HEK293 (cell line): ENCODE data around the gene TBC1D22A.

Source experiments
- CTCF ChIA-PET: fragments of 350-600 bp; formaldehyde crosslinking; extraction: SDS; loops from one replicate; lab custom pipeline; 2021; ENCODE audit warnings: antibody characterized with exemption; lab: Yijun Ruan, JAX
- POLR2A ChIA-PET: fragments of 300-600 bp; formaldehyde crosslinking; extraction: SDS; loops from one replicate; lab custom pipeline; 2020; ENCODE audit warnings: antibody characterized with exemption, inconsistent platforms; lab: Yijun Ruan, JAX
- H3K27ac ChIP-seq: fragments of 200-500 bp; sonication (Bioruptor generic); 2 replicates; pipeline ENCODE4 v1.5.1; 2014; ENCODE audit warnings: low read depth, low read length, control low read depth, inconsistent platforms; ENCODE audit errors: extremely low read depth
- H3K36me3 ChIP-seq, 2 experiments: fragments of 200-500 bp in 1 of 2; sonication (Bioruptor generic) in 1 of 2; 1 replicate in 1 of 2; 2 replicates in 1 of 2; pipeline ENCODE4 v1.5.1; 2014 to 2017; ENCODE audit warnings: inconsistent platforms in 2 of 2, low read length in 2 of 2; ENCODE audit not compliant: control insufficient read depth in 2 of 2, insufficient read depth in 1 of 2
- H3K4me1 ChIP-seq: fragments of 200-500 bp; sonication (Bioruptor generic); 2 replicates; pipeline ENCODE4 v1.5.1; 2014; ENCODE audit warnings: mild to moderate bottlenecking, low read length, inconsistent platforms; ENCODE audit not compliant: control insufficient read depth, insufficient read depth
- H3K4me3 ChIP-seq: 2 replicates; pipeline ENCODE4 v1.5.1; 2011; ENCODE audit warnings: low read depth, mild to moderate bottlenecking, control low read depth, low read length, moderate library complexity
- H3K9me3 ChIP-seq: fragments of 200-500 bp; sonication (Bioruptor generic); 2 replicates; pipeline ENCODE4 v1.5.1; 2014; ENCODE audit warnings: low read depth, low read length, inconsistent platforms; ENCODE audit not compliant: control insufficient read depth, insufficient read depth
- BCL11B ChIP-seq: fragments of 450-650 bp; formaldehyde crosslinking; IDR thresholded peaks from 2 replicates; pipeline ENCODE4 v1.5.1; 2016; ENCODE audit warnings: low read depth, missing biosample characterization, missing genetic modification characterization
- ELK4 ChIP-seq: IDR thresholded peaks from 2 replicates; pipeline ENCODE4 v1.6.1; 2011; ENCODE audit warnings: mild to moderate bottlenecking, low read depth, low read length, borderline replicate concordance
- HOXD13 ChIP-seq: sonication (generic); formaldehyde crosslinking; IDR thresholded peaks from 2 replicates; pipeline ENCODE4 v1.8.0; 2022; ENCODE audit warnings: missing genetic modification reagents, borderline replicate concordance
- MYNN ChIP-seq: fragments of 450-650 bp; formaldehyde crosslinking; IDR thresholded peaks from 2 replicates; pipeline ENCODE4 v1.5.1; 2016; ENCODE audit warnings: missing biosample characterization, missing genetic modification characterization, borderline replicate concordance
- SALL2 ChIP-seq: fragments of 450-650 bp; formaldehyde crosslinking; IDR thresholded peaks from 2 replicates; pipeline ENCODE4 v1.5.0; 2017; ENCODE audit warnings: missing biosample characterization, mild to moderate bottlenecking, missing genetic modification characterization, borderline replicate concordance
- SCRT2 ChIP-seq: fragments of 450-650 bp; formaldehyde crosslinking; IDR thresholded peaks from 2 replicates; pipeline ENCODE4 v1.5.1; 2016; ENCODE audit warnings: missing biosample characterization, missing genetic modification characterization
- ZBTB17 ChIP-seq: fragments of 450-650 bp; formaldehyde crosslinking; IDR thresholded peaks from 2 replicates; pipeline ENCODE4 v1.5.1; 2016; ENCODE audit warnings: missing biosample characterization, missing genetic modification characterization
- ZNF133 ChIP-seq: fragments of 450-650 bp; formaldehyde crosslinking; IDR thresholded peaks from 2 replicates; pipeline ENCODE4 v1.5.1; 2016; ENCODE audit warnings: missing biosample characterization, missing genetic modification characterization
- ZNF138 ChIP-seq: fragments of 450-650 bp; formaldehyde crosslinking; IDR thresholded peaks from 2 replicates; pipeline ENCODE4 v1.5.1; 2016; ENCODE audit warnings: missing biosample characterization, missing genetic modification characterization, borderline replicate concordance
- ZNF174 ChIP-seq: fragments of 450-650 bp; formaldehyde crosslinking; IDR thresholded peaks from 2 replicates; pipeline ENCODE4 v1.5.0; 2017; ENCODE audit warnings: missing biosample characterization, mild to moderate bottlenecking, missing genetic modification characterization
- ZNF18 ChIP-seq: fragments of 450-650 bp; formaldehyde crosslinking; IDR thresholded peaks from 2 replicates; pipeline ENCODE4 v1.5.1; 2016; ENCODE audit warnings: missing biosample characterization, missing genetic modification characterization
- ZNF221 ChIP-seq: fragments of 450-650 bp; formaldehyde crosslinking; IDR thresholded peaks from 2 replicates; pipeline ENCODE4 v1.5.1; 2017; ENCODE audit warnings: missing biosample characterization, missing genetic modification characterization, borderline replicate concordance
- ZNF24 ChIP-seq: fragments of 450-650 bp; formaldehyde crosslinking; IDR thresholded peaks from 2 replicates; pipeline ENCODE4 v1.5.1; 2016; ENCODE audit warnings: missing biosample characterization, missing genetic modification characterization
- ZNF248 ChIP-seq: fragments of 450-650 bp; formaldehyde crosslinking; IDR thresholded peaks from 2 replicates; pipeline ENCODE4 v1.5.1; 2017; ENCODE audit warnings: missing biosample characterization, missing genetic modification characterization
- ZNF274 ChIP-seq, 2 experiments: fragments of 200-500 bp in 1 of 2; fragments of 450-650 bp in 1 of 2; sonication (Bioruptor generic) in 1 of 2; formaldehyde crosslinking in 1 of 2; IDR thresholded peaks; 2 replicates each; pipeline versions ENCODE4 v1.5.1 to v1.6.1; 2014 to 2016; ENCODE audit warnings: borderline replicate concordance in 1 of 2, inconsistent platforms in 1 of 2, low read length in 1 of 2, missing biosample characterization in 1 of 2, missing genetic modification characterization in 1 of 2
- ZNF394 ChIP-seq: fragments of 450-650 bp; formaldehyde crosslinking; IDR thresholded peaks from 2 replicates; pipeline ENCODE4 v1.5.1; 2016; ENCODE audit warnings: missing biosample characterization, missing genetic modification characterization, mild to moderate bottlenecking, moderate library complexity, borderline replicate concordance
- ZNF48 ChIP-seq: fragments of 450-650 bp; formaldehyde crosslinking; IDR thresholded peaks from 2 replicates; pipeline ENCODE4 v1.5.1; 2016; ENCODE audit warnings: missing biosample characterization, missing genetic modification characterization
- ZNF548 ChIP-seq: fragments of 450-650 bp; formaldehyde crosslinking; IDR thresholded peaks from 2 replicates; pipeline ENCODE4 v1.5.1; 2016; ENCODE audit warnings: missing biosample characterization, missing genetic modification characterization
- ZNF571 ChIP-seq: fragments of 450-650 bp; formaldehyde crosslinking; IDR thresholded peaks from 2 replicates; pipeline ENCODE4 v1.5.0; 2017; ENCODE audit warnings: missing biosample characterization, missing genetic modification characterization
- ZNF621 ChIP-seq: fragments of 450-650 bp; formaldehyde crosslinking; IDR thresholded peaks from 2 replicates; pipeline ENCODE4 v1.5.1; 2017; ENCODE audit warnings: missing biosample characterization, missing genetic modification characterization
- ZNF624 ChIP-seq: fragments of 450-650 bp; formaldehyde crosslinking; IDR thresholded peaks from 2 replicates; pipeline ENCODE4 v1.5.1; 2017; ENCODE audit warnings: missing biosample characterization, missing genetic modification characterization
- ZNF645 ChIP-seq: fragments of 450-650 bp; formaldehyde crosslinking; IDR thresholded peaks from 2 replicates; pipeline ENCODE4; 2016; ENCODE audit warnings: missing biosample characterization, missing genetic modification characterization
- ZNF692 ChIP-seq: fragments of 450-650 bp; formaldehyde crosslinking; IDR thresholded peaks from 2 replicates; pipeline ENCODE4 v1.5.1; 2016; ENCODE audit warnings: missing biosample characterization, missing genetic modification characterization
- ZNF777 ChIP-seq: fragments of 450-650 bp; formaldehyde crosslinking; IDR thresholded peaks from 2 replicates; pipeline ENCODE4 v1.5.1; 2017; ENCODE audit warnings: missing biosample characterization, missing genetic modification characterization, borderline replicate concordance
- ZSCAN23 ChIP-seq: fragments of 450-650 bp; formaldehyde crosslinking; IDR thresholded peaks from 2 replicates; pipeline ENCODE4 v1.5.1; 2016; ENCODE audit warnings: missing biosample characterization, missing genetic modification characterization
- TF ChIP-seq, protein P1 (sequence below): fragments of 450-650 bp; formaldehyde crosslinking; IDR thresholded peaks from 2 replicates; pipeline ENCODE4 v1.5.1; 2016; ENCODE audit warnings: missing biosample characterization, missing genetic modification characterization

The TBC1D22A gene

GRCh38 chr22:46779651-46780050 is 17.2 kb downstream of the TBC1D22A start (continued):
- no peak for TF ChIP-seq ZNF621 (tag by site-specific recombination)
- TF ChIP-seq ZNF133 (tag by site-specific recombination) = no peak
- TF ChIP-seq ZNF394 (tag by site-specific recombination) = no peak

DNA sequence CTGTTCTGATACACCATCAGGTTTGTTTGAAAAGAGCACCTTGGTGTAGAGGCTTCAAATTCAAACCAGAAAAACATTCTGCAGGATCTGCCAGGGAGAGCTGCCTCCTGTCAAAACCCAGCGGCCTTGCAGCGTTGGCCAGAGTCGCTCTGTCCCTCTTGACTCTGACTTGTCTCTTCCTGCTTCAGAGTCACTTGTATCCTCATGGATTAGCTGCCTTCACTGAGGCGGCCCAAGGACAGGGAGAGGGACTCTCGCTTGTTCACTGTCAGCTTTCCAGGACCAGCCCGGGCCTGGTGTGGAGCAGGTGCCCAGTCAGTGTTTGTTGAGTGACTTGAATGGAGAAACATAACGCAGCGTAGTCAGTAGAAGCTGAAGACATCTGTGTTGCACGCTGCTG is 18.0 kb downstream of the TBC1D22A start:
- H3K27ac ChIP-seq = no peak overlapping the region
- H3K4me3 ChIP-seq = no peak overlapping the region
- H3K36me3 ChIP-seq = 0 out of 3 replicates have a peak, but pooled peaks cover 0 to under 1% of the 10 kb centered on the region in 2 experiments
- peaks cover 15% of the 10 kb centered on the region for H3K4me1 ChIP-seq
- ChIA-PET CTCF (interaction anchor here (0.6 to 2.5 kb wide), 6 partner anchors 8 to 23 kb away, joined by 3 to 12 read pairs (median 6); no protein-coding TSS in a partner anchor), POLR2A (interaction anchor here (2.6 kb wide), 1 partner anchor 18 kb away, joined by 12 read pairs; the partner anchor contains the start of gene TBC1D22A)
- H3K9me3 ChIP-seq = no peaks in the 10 kb centered on the region
- no peak for TF ChIP-seq SALL2 (tag by site-specific recombination)
- no peak for TF ChIP-seq ZNF248 (tag by site-specific recombination)
- TF ChIP-seq ZNF645 (tag by site-specific recombination) = no peak
- TF ChIP-seq ZNF548 = no peak
- no peak for TF ChIP-seq ZNF48 (tag by site-specific recombination)
- TF ChIP-seq ZNF221 (tag by site-specific recombination) = no peak
- no peak for TF ChIP-seq ZSCAN23 (tag by site-specific recombination)
- no peak for TF ChIP-seq ZNF18 (tag by site-specific recombination)
- no peak for TF ChIP-seq ZBTB17 (tag by site-specific recombination)
- TF ChIP-seq ELK4 = no peak
- TF ChIP-seq ZNF777 = no peak
- TF ChIP-seq ZNF621 (tag by site-specific recombination) = no peak
- TF ChIP-seq SCRT2 (tag by site-specific recombination) = no peak
- TF ChIP-seq, all 188 proteins: peak for 0

GRCh38 chr22:46781291-46781690 is 18.8 kb downstream of the TBC1D22A start:
- Histone ChIP-seq H3K9me3 (no peaks in the 10 kb centered on the region), H3K4me1 (peaks cover 12% of the 10 kb centered on the region), H3K4me3 (no peak overlapping the region), H3K27ac (no peak overlapping the region), H3K36me3 (0 out of 3 replicates have a peak, but pooled peaks cover 0 to 4% of the 10 kb centered on the region in 2 experiments)
- CTCF ChIA-PET = interaction anchor here (1.9 to 2.5 kb wide), 3 partner anchors 17 to 23 kb away, joined by 6 to 12 read pairs (median 10); no protein-coding TSS in a partner anchor
- no peak for TF ChIP-seq BCL11B (tag by site-specific recombination)
- TF ChIP-seq ZNF24 (tag by site-specific recombination) = no peak
- TF ChIP-seq ZNF174 (tag by site-specific recombination) = no peak
- no peak for TF ChIP-seq ZNF138 (tag by site-specific recombination)
- no peak for TF ChIP-seq HOXD13 (CRISPR knock-in tag)
- no peak for TF ChIP-seq ZNF624 (tag by site-specific recombination)
- no peak for TF ChIP-seq ZNF274 (IDR thresholded peaks at IDR 0.05; ENCODE audit: low read length)
- no peak for TF ChIP-seq ZNF274 (tag by site-specific recombination; IDR thresholded peaks at IDR 0.05; ENCODE audit: borderline replicate concordance)
- no peak for TF ChIP-seq ZNF692 (tag by site-specific recombination)
- TF ChIP-seq, protein P1, sequence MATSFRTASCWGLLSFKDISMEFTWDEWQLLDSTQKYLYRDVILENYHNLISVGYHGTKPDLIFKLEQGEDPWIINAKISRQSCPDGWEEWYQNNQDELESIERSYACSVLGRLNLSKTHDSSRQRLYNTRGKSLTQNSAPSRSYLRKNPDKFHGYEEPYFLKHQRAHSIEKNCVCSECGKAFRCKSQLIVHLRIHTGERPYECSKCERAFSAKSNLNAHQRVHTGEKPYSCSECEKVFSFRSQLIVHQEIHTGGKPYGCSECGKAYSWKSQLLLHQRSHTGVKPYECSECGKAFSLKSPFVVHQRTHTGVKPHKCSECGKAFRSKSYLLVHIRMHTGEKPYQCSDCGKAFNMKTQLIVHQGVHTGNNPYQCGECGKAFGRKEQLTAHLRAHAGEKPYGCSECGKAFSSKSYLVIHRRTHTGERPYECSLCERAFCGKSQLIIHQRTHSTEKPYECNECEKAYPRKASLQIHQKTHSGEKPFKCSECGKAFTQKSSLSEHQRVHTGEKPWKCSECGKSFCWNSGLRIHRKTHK = no peak
- no peak for TF ChIP-seq ZNF571 (tag by site-specific recombination)
- no peak for TF ChIP-seq ZNF221 (tag by site-specific recombination)
- no peak for TF ChIP-seq MYNN (tag by site-specific recombination)
- POLR2A ChIA-PET = interaction anchor here (0.7 to 2.6 kb wide), 2 partner anchors 16 to 19 kb away, joined by 7 to 12 read pairs; partner anchors contain the start of gene TBC1D22A
